ENCODE results near the gene MAP3K20.

DNA sequence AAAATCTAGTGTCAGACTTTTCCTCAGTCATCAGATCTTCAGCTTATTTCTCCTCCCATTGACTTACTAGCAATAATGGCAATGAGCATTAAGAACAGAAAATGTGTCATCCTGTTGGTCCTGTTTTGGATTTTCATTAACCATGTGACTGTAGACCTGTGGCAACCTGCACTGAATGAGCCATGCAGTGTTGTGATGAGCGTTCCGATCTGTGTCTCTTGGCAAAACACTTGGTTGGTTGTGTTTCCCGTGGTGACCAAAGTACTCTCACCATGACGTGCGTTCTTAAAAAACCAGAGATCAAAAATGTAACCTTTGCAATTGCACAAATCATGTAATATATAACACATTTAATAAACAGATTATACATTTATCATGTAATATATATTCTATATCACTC, 138.6 kb downstream of the MAP3K20 start:
- TF ChIP-seq POU2F2 (IDR thresholded peaks at IDR 0.05; ENCODE audit: borderline replicate concordance, low read depth, low read length) = no peak
- TF ChIP-seq CREB1 (IDR thresholded peaks at IDR 0.05; ENCODE audit: low read depth) = no peak
- TF ChIP-seq, protein P1, sequence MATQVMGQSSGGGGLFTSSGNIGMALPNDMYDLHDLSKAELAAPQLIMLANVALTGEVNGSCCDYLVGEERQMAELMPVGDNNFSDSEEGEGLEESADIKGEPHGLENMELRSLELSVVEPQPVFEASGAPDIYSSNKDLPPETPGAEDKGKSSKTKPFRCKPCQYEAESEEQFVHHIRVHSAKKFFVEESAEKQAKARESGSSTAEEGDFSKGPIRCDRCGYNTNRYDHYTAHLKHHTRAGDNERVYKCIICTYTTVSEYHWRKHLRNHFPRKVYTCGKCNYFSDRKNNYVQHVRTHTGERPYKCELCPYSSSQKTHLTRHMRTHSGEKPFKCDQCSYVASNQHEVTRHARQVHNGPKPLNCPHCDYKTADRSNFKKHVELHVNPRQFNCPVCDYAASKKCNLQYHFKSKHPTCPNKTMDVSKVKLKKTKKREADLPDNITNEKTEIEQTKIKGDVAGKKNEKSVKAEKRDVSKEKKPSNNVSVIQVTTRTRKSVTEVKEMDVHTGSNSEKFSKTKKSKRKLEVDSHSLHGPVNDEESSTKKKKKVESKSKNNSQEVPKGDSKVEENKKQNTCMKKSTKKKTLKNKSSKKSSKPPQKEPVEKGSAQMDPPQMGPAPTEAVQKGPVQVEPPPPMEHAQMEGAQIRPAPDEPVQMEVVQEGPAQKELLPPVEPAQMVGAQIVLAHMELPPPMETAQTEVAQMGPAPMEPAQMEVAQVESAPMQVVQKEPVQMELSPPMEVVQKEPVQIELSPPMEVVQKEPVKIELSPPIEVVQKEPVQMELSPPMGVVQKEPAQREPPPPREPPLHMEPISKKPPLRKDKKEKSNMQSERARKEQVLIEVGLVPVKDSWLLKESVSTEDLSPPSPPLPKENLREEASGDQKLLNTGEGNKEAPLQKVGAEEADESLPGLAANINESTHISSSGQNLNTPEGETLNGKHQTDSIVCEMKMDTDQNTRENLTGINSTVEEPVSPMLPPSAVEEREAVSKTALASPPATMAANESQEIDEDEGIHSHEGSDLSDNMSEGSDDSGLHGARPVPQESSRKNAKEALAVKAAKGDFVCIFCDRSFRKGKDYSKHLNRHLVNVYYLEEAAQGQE (IDR thresholded peaks at IDR 0.05; ENCODE audit: low read depth, low read length) = no peak
- no peak for TF ChIP-seq CBX5 (IDR thresholded peaks at IDR 0.05; ENCODE audit: low read depth)
- no peak for TF ChIP-seq ZNF24 (IDR thresholded peaks at IDR 0.05)
- TF ChIP-seq, protein P2, sequence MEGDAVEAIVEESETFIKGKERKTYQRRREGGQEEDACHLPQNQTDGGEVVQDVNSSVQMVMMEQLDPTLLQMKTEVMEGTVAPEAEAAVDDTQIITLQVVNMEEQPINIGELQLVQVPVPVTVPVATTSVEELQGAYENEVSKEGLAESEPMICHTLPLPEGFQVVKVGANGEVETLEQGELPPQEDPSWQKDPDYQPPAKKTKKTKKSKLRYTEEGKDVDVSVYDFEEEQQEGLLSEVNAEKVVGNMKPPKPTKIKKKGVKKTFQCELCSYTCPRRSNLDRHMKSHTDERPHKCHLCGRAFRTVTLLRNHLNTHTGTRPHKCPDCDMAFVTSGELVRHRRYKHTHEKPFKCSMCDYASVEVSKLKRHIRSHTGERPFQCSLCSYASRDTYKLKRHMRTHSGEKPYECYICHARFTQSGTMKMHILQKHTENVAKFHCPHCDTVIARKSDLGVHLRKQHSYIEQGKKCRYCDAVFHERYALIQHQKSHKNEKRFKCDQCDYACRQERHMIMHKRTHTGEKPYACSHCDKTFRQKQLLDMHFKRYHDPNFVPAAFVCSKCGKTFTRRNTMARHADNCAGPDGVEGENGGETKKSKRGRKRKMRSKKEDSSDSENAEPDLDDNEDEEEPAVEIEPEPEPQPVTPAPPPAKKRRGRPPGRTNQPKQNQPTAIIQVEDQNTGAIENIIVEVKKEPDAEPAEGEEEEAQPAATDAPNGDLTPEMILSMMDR (IDR thresholded peaks at IDR 0.05 in 2 of 3, conservative IDR thresholded peaks at IDR 0.05 in 1 of 3; ENCODE audit: control insufficient read depth in 2 of 3, extremely low read depth in 1 of 3, insufficient read depth in 1 of 3, low read depth in 3 of 3, low read length in 3 of 3) = no peak
- TF ChIP-seq, protein P3, sequence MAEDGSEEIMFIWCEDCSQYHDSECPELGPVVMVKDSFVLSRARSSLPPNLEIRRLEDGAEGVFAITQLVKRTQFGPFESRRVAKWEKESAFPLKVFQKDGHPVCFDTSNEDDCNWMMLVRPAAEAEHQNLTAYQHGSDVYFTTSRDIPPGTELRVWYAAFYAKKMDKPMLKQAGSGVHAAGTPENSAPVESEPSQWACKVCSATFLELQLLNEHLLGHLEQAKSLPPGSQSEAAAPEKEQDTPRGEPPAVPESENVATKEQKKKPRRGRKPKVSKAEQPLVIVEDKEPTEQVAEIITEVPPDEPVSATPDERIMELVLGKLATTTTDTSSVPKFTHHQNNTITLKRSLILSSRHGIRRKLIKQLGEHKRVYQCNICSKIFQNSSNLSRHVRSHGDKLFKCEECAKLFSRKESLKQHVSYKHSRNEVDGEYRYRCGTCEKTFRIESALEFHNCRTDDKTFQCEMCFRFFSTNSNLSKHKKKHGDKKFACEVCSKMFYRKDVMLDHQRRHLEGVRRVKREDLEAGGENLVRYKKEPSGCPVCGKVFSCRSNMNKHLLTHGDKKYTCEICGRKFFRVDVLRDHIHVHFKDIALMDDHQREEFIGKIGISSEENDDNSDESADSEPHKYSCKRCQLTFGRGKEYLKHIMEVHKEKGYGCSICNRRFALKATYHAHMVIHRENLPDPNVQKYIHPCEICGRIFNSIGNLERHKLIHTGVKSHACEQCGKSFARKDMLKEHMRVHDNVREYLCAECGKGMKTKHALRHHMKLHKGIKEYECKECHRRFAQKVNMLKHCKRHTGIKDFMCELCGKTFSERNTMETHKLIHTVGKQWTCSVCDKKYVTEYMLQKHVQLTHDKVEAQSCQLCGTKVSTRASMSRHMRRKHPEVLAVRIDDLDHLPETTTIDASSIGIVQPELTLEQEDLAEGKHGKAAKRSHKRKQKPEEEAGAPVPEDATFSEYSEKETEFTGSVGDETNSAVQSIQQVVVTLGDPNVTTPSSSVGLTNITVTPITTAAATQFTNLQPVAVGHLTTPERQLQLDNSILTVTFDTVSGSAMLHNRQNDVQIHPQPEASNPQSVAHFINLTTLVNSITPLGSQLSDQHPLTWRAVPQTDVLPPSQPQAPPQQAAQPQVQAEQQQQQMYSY (CRISPR knock-in tag; IDR thresholded peaks at IDR 0.05) = no peak
- TF ChIP-seq IKZF1 (conservative IDR thresholded peaks at IDR 0.05) = no peak
- no peak for TF ChIP-seq POLR2A (IDR thresholded peaks at IDR 0.05; ENCODE audit: low read depth, low read length)
- TF ChIP-seq ZNF274 (IDR thresholded peaks at IDR 0.05; ENCODE audit: insufficient read depth, insufficient read length) = no peak
- TF ChIP-seq KDM1A (IDR thresholded peaks at IDR 0.05; ENCODE audit: borderline replicate concordance) = no peak
- TF ChIP-seq ZNF217 (IDR thresholded peaks at IDR 0.05) = no peak
- TF ChIP-seq, protein P4, sequence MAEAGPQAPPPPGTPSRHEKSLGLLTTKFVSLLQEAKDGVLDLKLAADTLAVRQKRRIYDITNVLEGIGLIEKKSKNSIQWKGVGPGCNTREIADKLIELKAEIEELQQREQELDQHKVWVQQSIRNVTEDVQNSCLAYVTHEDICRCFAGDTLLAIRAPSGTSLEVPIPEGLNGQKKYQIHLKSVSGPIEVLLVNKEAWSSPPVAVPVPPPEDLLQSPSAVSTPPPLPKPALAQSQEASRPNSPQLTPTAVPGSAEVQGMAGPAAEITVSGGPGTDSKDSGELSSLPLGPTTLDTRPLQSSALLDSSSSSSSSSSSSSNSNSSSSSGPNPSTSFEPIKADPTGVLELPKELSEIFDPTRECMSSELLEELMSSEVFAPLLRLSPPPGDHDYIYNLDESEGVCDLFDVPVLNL (IDR thresholded peaks at IDR 0.05; ENCODE audit: low read depth, low read length) = no peak
